Stimulated activated CD8-positive, alpha-beta memory T cell treated with anti-CD3 and anti-CD28 coated beads, Interleukin-7, amount 100 ng/mL, for 48 hours (primary cell): Measurements from ENCODE around the gene TECPR2.
"Not testable (repeated sequence)": the region's sequence is repeated elsewhere in the genome, so short reads cannot be mapped to it uniquely, and the experiment has no call there.

ENCODE experiments used
- DNase-seq, 2 donors: peaks; one replicate each; pipeline ENCODE4 v3.0.0-alpha.2; 2020; ENCODE audit warnings: low read depth in 1 of 2; ENCODE audit errors: extremely low read depth in 1 of 2

TECPR2 gene

DNA sequence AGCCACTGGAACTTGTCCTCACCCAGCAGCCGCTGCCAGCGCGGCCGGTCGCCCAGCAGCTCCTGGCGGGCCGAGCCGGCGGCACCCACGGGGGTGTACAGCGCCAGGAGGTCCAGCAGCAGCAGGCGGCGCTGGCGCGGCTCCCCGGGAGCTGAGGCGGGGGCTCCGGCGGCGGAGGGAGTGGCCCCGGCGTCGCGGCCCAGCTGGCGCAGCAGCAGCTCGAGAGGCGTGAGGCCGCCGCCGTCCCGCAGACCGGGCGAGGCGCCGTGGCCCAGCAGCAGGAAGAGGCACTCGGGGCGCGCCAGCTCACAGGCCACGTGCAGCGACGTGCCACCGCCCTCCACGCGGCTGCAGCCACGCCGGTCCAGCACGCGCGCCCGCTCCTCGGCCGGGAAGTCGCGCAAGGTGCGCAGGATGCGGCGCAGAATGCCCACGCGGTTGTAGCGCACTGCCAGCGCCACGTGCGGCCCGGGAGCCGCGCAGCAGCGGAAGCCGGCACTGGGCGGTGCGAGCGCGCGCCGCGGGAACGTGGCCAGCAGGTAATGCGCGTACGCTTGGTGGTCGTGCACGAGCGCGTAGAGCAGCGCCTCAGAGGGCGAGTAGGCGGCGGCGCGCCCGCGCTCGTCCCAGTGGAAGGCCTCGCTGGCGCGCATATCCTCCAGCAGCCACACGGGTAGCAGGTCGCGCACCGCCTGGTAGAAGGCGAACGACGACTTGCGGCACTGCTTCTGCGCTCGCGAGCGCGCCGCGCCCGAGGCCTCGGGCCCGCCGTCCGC lies 144.5 kb downstream of the TECPR2 start:
- DNase-seq: no peak

DNA sequence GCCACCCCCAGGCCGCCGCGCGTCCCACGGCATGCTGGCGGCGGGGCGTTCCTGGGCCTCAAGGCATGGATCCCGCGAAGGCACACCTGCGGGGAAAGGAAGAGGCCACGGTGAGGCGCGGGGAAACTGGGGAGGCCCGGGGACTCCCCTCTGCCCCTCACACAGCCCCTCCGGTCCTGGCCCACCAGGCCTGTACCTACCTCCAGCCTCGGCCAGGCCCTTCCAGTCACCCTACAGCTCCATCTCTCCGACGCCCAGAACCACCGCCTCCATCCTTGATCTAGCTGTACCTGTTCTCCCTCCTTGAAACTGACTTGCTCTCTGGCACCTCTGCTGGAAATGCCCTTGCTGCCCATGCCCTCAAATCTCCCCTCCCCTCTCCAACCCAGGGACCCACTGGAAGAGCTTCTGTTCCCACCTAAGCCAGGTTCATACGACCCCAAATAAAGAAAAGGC lies 145.1 kb downstream of the TECPR2 start:
- no peak for DNase-seq

- DNase-seq: no peak
Measured at GRCh38 chr14:102508410-102508773, 145.7 kb downstream of the TECPR2 start.

DNA sequence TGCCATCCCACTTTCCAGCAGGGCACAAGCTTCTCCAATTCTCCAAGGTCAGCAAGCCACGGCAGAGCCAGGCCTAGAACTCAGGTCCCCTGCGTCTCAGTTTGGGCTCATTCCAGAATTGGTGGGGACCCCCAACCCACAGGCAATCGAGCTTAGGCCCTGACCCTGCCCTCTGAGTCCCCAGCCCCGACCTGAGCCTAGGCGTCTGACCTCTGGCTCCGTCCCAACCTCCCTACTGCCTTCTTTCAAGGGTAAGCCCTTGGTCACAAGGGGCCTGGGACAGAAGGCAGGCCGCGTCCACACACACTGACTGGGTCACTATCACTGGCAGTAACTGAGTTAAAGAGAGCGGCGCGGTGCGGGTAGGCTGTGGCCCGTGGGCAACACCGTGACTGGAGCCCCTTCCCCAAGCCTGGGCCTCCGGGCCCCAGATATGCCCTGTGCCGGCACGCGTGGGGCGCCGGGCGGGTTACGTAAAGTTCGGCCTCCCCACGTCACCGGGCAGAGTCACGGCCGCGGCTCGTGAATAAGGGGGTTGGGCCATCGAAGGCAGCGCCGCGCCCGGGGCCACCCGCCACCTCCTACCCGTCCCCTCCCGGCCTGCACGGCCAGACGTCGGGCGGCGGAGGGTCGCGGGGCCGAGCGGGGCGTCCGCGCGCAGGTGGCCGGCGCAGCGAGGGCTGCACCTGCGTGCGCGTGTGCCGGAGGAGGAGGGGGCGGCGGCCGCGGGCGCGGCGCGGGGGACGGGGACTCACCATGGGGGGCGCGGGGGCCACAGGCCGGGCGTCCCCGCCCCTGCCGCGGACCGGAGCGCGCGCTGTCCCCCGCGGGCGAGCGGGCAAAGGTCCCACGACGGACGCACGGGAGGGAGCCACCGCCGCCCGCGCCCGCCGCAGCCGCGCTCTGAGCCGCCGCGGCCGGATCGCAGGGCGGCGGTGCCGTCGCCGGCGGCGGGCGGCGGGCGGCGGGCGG lies 146.3 kb downstream of the TECPR2 start:
- no peak for DNase-seq

- DNase-seq: peak; percentile 81 to 83
Measured at GRCh38 chr14:102509746-102510615, 147.2 kb downstream of the TECPR2 start, which contains the start of gene ANKRD9. ANKRD9 (minus strand) TSS chr14:102509776; CDS start chr14:102507889, 1,887 bp downstream.

GRCh38 chr14:102510616-102511520 lies 148.1 kb downstream of the TECPR2 start:
- peak in 1 of 2 donors; percentile 25 for DNase-seq

- no peak for DNase-seq
Measured at GRCh38 chr14:102511538-102511937, 148.8 kb downstream of the TECPR2 start.

DNA sequence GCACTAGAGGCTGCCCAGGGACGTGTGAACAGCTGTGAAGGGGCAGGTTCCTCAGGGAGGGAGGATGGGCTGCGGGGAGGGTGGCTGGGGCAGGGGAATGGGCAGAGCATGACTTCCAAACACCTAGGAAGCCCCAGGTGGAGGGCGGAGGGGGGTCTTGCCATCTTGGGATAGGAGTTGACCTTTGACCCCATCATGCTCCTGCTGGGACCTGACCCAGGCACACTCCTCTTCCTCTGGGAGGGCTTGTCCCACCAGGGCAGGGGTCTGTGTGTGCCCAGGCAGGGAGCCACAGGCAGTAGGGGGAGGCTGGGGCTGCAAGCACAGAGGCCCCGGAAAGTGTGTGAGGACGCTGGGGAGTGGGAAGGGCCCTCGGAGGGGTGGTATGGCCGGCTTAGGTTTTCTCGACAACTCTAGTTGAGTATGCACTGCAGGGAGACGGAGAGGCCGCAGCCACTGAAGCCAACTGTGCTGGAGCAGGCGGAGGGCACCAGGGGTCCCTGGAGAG lies 150.1 kb downstream of the TECPR2 start:
- DNase-seq: no peak

GRCh38 chr14:102513899-102514772 lies 151.4 kb downstream of the TECPR2 start:
- DNase-seq: no peak

- no peak for DNase-seq
Measured at GRCh38 chr14:102514987-102515733, 152.4 kb downstream of the TECPR2 start.

- DNase-seq: no peak
Measured at GRCh38 chr14:102516531-102517391, 154.0 kb downstream of the TECPR2 start.

DNA sequence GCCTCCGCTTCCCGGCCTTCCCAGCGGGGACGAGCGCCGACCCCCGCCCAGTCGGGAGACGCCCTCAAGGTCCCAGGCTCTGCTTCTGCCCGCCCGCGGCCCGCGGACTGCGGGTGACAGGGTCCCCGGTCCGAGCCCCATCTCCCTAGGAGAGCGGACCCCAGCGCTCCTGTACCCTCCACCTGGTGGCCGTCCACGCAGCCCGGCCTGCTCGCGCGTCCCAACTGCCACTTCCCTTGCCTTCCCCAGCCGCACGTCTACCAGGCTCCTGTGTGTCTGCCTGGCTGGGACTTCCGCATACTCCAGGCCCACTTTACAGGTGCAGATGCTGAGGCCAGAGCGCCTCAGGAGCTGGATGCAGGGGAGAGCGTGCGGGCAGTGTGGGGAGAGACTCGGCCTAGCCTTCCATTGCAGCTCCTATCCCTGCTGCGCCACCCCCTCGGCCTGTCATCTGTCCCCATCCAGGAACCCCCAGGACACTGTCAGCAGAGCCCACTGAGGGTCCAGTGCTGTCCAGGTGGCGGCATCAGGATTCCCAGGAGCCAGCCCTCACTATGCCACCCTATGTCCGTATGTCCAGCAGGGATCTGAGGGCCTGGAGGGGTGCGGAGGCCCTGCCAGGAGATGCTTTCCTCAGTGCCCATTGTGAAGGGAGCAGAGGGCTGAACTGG lies 154.8 kb downstream of the TECPR2 start:
- no peak for DNase-seq

DNA sequence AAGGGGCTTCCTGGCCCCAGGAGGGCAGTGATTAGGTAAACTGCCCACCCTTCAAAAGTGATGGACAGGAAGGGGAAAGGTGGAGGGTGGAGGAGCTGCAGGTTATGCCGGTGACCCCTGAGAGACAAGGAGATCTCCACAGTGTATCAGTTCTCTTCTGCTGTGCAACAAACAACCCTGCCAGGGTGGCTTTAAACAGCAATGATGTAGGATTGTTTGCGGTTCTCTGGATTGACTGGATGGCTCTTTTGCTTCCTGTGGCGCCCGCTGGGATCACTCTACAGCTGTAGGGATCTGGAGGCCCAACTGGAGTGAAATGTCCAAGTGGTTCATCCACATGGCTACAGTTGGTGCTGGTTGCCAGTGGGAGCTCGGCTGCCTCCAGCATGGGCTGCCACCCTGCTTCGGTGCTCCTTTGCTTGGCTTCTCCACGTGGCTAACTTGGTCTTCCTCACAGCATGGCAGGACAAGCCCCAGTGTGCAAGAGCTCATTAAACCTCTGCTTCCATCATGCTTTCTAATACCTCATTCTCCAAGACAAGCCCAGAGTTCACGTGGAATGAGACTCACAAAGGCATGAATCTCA lies 155.4 kb downstream of the TECPR2 start:
- no peak for DNase-seq

DNA sequence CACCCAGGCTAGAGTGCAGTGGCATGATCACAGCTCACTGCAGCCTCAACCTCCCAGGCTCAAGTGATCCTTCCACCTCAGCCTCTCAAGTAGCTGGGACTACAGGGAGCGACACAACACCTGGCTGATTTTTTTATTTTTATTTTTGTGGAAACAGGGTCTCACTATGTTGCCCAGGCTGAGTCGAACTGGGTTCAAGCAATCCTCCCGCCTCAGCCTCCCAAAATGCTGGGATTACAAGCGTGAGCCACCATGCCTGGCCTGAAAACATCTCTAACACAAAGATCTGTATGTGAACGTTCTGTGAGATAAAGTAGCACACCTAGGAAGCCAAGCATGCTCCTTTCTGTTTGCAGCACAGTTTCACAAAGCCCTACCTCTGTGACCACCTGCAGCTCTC lies 157.0 kb downstream of the TECPR2 start:
- not testable (repeated sequence) for DNase-seq

DNA sequence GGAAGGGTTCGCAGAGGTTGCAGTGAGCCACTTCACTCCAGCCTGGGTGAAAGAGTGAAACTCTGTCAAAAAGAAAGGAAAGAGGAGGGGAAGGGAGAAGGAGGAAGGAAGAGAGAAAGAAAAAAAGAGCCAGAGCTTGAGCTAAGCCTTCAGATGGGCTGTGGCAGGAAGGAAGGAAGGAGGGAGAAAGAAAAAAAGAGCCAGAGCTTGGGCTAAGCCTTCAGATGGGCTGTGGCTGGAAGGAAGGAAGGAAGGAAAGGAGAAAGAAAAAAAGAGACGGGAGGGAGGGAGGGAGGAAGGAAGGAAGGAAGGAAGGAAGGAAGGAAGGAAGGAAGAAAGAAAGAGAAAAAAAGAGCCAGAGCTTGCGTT lies 160.4 kb downstream of the TECPR2 start:
- no peak for DNase-seq
